Stimulated activated CD8-positive, alpha-beta memory T cell treated with anti-CD3 and anti-CD28 coated beads, Interleukin-12 subunit alpha, Interleukin-12 subunit beta, amount 100 ng/mL, for 24 hours (primary cell): ENCODE measurements around the gene CS.
"Not testable (repeated sequence)": the region's sequence is repeated elsewhere in the genome, so short reads cannot be mapped to it uniquely, and the experiment has no call there.

ENCODE experiments used
- DNase-seq: peaks from one replicate; pipeline ENCODE4 v3.0.0-alpha.2; 2020; ENCODE audit errors: extremely low read depth

CS gene

DNA sequence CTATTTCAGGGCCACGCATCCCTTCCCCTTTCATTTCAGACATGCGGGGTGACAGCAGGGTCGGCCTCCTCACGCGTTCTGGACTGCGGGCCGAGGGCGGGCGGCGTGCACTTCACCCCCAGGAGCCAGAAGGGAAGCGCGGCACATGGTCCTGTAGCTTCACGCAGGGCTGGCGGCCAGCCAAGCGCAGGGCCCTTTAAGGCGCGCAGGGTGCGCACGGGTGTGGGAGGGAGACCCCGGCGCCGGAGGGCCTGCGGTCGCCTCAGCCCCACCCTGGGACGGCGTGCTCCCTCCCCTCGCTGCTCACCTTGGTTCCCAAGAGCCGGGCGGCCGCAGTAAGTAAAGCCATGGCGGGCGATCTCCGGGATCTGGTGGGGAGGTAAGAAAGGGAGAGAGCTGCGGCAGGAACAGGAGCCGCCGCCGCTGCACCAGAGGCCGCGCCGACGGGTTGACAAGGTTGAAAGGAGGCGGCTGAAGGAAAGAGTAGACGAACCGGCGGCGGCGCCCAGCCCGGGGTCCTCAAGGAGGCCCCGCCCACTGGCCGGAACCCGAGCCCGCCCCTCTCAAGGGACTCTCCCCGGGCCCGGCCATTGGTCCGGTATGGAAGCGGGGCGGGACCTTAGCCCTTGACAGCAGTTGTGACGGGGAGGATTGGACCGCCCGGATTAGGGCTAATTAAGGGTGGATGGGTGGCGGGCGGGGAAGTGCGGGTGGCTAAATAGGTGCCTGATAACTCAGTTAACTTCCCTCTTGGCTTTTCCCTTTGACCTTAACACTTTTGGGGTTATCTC, at the start of gene CS:
Gene CS, minus strand, starts transcription at position 478 of the 791 bp plus-strand sequence. Its CDS starts 129 bp downstream, at position 349.
- DNase-seq, result peak; percentile 96

DNA sequence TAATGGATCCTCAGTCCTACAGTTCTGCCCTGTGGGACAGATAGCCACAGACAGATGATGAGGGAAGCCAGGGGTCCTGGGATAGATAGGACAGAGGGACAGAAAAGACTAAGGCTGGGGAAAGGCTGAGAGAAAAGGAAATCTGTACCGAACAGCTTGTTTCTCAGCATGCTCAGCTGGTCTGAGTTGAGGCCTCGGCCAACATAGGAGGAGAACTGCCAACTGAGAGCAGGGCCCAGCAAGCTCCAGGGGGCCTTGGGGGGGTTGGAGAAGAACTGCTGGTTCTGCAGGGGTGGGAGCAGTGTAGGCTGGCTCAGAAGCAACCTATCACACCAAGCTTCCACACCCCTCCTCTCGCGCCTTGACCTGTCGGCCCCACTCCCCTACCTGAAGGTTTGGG, 48.6 kb upstream of the CS start:
- no peak for DNase-seq

DNA sequence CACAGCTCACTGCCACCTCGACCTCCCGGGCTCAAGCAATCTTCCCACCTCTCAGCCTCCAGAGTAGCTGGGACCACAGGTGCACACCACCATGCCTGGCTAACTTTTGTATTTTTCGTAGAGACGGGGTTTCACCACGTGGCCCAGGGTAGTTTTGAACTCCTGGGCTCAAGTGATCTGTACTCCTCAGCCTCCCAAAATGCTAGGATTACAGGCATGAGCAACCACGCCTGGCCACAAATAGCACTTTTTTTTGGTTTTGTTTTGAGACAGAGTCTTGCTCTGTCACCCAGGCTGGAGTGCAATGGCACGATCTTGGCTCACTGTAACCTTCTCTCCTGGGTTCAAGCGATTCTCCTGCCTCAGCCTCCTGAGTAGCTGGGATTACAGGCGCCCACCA, 47.1 kb upstream of the CS start:
- not testable (repeated sequence) for DNase-seq

DNA sequence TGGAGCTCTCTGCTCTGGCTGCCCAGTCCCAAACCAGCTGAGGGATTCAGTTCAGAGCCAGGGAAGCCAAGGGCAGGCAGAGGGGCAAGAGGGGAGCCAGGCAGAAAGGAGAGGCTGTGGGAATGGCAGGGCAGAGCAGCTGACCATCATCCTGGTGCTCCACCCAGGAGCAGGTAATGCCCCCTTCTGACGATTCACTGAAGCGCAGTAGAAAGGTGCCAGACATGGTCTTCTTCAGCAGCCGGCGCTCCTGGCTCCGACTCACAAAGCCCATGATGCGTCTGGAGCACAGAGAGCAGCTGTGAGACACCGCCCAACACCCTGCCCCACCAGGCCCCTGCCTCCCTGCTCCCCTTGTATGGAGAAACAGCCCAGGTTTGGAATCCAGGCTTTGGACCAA, 46.5 kb upstream of the CS start:
- no peak for DNase-seq

DNA sequence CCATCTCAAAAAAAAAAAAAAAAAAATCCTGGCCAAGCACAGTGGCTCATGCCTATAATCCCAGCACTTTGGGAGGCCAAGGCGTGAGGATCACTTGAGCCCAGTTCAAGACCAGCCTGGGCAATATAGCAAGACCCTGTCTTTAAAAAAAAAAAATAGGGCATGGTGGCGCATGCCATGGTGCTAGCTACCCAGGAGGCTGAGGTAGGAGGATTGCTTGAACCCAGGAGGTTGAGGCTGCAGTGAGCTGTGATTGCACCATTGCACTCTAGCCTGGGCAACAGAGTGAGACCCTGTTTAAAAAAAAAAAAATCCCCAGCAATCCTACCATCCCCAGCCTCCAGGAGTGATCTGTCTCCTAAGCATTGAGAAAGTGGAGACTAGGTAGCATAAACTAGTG, 42.2 kb upstream of the CS start:
- not testable (repeated sequence) for DNase-seq

DNA sequence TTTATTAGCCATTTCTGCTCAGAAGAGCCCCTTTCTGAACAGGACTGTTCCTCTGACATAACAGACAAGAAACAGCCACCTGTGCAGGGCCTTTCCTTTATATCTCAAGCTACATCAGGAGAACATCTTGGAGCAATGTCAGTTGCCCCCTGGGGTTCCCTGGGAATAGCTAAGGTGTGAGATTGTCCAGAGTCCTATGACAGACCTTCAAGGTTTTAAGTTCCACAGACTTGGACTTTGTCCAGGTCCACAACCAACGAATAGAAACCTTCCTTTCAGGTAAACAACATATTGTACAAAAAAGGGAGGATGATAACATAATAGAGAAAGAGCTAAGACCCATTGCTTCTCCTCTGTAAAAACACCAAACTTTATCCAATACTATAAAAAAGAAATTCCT, 41.5 kb upstream of the CS start:
- DNase-seq, result no peak

DNA sequence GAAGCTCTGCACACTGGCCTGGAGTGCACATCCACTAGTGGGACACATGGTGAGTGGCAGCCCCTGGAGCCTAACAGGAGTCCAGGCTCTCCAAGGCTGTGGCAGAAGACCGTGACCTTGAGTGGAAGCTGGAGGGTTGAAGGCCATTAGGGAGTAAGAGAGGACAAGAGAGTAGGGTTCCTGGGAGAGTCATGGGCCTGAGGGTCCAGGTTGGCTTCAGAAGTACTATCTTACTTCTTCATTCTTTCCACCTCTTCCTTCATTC, 39.0 kb upstream of the CS start:
- DNase-seq, result no peak

DNA sequence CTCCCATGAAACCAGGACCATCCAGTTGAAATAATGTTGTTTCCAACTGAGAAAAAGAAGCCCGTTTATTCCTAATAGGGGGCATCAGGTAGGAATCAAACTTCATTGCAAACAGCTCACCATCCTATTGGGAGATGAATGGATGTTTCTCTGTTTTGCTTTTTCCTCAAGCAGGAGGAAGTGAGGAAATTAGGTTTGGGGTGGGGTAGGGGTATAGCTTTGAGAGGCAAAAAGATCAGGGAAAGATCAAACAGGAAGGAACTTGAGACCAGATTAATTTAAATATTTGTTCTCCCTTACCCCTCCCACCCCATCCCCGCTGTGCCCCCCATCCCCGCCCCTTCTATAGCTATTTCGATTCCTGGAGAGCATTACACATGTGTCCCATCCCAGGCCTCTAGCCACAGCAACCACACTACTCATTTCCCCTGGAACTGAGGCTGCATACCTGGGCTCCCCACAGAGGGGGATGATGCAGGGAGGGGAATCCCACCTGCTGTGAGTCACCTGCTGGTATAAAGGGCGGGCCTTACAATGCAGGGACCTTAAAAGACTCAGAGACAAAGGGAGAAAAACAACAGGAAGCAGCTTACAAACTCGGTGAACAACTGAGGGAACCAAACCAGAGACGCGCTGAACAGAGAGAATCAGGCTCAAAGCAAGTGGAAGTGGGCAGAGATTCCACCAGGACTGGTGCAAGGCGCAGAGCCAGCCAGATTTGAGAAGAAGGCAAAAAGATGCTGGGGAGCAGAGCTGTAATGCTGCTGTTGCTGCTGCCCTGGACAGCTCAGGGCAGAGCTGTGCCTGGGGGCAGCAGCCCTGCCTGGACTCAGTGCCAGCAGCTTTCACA, 38.4 kb upstream of the CS start, which contains the start of gene IL23A:
Gene IL23A, plus strand, starts transcription at position 577 of the 850 bp plus-strand sequence. Its CDS starts 161 bp downstream, at position 738.
- peak; percentile 76 for DNase-seq

DNA sequence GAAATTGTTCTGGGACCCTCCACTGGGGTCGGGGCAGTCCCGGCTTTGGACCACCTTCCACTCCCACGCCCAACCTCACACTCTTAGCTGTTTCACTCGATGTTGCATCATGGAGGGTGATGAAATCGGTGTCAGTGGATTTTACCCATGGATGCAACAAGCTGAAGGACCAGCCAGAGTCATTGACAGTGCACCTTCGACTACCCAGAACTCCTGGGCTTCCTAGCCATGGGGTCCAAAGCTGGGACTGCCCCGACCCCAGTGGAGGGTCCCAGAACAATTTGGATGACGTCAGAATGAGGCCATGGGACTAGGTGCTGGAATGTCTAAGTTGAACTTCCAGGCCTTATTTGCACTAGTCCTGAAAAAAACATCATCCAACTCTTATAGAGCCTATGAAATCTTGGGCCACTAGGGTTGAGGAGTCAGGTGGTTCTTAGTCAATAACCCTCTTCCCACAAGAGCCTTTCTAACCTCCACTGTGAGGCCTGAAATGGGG, 37.7 kb upstream of the CS start:
- DNase-seq, result no peak

DNA sequence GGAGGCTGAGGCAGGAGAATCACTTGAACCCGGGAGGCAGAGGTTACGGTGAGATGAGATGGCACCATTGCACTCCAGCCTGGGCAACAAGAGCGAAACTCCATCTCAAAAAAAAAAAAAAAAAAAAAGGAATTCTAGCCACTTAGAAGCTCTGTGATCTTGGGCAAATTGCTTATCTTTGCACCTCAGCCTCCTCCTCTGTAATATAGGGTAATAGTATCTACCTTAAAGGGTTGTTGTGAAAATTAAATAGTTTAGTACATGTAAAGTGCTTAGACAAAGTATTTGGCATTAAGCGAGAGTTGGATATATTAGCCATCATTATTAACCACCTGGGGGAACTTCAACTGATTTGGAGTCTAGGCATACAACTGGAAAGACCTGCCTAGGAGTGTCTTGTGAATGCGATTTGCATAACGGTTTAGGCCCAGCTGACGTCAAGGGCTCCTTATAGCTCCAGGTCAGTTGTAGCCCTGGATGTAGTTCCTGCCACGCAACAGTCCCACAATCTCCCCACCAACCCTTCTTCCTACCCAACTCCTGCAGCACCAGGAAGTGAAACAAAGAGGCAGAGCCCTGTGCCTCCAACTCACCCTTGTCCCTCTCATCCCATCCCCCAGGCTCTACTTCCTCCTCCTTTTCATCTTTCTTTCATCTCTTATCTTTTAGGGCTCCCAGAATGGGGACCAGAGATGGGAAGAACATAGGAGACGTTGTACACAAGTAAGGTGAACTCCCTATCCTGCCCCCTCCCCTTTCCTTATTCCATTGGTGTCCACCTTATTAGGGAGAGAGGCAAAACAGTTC, 36.4 kb upstream of the CS start:
- DNase-seq, result no peak

DNA sequence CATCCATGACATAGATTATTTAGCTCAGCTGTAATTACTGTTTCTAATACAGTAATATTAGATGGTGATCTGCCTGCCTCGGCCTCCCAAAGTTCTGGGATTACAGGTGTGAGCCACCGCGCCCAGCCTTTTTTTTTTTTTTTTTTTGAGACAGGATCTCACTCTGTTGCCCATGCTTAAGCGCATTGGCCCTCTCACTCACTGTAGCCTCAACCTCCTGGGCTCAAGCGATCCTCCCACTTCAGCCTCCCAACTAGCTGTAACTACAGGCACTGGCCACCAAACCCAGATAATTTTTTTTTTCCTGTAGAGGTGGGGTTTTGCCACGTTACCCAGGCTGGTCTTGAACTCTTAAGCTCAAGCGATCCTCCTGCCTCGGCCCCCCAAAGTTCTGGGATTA, 35.4 kb upstream of the CS start:
- not testable (repeated sequence) for DNase-seq

DNA sequence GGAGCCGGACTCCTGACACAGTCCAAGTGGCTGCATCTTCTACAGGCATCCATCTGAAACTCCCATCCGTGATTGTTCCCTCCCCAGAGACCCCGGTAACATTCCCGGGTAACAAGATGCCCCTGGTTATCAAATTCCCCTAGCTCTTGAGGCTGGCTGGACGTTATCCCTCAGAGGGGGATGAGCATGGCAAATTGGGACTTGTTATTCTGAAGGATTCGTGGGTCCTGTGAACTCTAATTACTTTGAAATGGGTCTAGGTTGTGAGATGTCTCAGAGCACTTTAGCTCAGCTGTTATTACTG, 34.3 kb upstream of the CS start:
- no peak for DNase-seq

DNA sequence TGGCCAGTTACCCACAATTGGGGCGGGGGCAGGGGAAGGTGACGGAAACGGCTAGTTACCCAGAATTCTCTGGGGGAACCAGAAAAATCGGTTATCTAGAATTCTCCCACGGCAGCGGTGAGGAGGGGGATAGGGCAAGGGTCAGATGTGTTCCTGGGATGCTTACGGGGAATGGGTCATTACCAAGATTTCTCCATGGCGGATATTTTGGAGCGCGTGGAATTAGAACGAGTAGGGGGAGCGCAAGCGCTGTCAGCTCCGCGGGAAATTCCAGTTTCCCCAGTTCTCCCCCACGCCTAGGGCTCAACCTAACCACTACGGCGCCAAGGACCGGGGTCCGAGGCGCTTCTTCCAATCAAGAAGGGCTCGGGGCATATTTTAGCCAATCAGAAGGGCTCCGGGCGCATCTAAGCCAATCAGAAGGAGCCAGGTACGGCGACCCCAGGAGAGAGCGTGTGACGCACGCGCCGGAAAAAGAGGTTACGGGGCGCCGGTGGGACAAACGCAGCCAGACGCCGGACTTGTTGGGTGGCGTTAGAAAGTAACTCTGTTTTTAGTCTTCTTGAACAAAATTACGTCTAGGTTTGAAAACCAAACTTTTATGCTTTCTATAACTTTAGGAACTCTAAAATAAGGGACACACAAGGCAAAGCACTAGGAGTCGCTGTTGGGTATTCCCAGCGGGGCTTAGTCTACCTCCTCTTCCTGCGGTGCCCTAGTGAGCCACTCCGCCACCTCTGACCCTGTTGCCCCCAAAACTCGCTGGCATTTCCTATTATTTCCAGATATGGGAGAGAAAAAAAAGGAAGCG, 33.8 kb upstream of the CS start, which contains the start of gene PAN2:
Gene PAN2, minus strand, starts transcription at position 322 of the 811 bp plus-strand sequence. CDS start 906 bp downstream, outside the sequence.
- DNase-seq, result peak; percentile 83

DNA sequence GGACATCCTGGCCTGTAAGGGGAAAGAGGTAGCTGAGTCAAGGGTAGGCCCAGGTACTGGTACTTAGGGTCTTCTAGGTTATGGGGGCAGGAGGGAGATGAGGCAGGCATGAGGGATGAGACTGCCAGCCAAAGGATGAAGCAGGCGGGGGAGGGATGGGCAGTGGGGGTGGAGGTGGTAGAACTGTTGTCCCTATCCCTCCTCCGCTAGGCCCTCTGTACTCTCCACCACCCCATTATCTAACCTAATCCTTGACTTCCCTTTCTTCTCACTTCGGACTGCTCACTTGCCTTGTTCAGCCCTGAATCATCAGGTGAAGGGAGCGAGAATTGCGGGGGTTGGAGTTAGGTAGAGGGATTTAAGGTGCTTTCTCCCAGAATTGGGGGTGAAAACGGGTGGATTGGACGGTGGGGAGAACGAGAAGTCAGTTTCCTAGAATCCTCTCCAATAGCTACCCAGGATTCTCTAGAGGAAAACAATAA, 33.1 kb upstream of the CS start:
- DNase-seq, result no peak

DNA sequence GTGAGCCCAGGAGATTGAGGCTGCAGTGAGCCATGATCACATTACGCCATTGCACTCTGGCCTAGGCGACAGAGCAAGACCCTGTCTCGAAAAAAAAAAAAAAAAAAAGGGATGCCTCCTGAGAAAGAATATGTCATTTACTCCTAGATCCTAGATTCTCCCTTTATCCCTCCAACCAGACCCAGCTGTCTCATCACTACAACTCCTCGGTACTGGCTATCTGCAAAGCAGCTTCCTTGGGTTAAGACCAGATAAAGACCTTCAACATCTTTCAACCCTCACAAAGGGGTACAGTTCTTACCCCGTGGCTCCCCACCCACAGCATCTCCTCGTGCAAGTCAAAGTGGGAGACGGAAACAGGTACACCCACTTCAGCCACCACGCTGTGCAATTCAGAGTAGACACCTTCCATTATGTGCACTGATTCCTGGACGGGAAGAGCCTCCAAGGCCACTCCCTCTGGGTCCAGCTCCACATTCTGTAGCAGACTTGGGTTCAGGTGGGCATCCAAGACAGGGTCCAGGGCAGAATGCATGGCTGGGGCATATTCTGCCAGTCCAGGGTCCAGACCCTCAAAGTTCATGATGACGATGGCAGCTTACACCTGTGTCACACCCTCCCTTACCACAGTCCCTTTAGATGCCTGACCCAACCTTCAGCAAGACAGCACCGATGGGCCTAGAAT, 32.5 kb upstream of the CS start:
- no peak for DNase-seq

DNA sequence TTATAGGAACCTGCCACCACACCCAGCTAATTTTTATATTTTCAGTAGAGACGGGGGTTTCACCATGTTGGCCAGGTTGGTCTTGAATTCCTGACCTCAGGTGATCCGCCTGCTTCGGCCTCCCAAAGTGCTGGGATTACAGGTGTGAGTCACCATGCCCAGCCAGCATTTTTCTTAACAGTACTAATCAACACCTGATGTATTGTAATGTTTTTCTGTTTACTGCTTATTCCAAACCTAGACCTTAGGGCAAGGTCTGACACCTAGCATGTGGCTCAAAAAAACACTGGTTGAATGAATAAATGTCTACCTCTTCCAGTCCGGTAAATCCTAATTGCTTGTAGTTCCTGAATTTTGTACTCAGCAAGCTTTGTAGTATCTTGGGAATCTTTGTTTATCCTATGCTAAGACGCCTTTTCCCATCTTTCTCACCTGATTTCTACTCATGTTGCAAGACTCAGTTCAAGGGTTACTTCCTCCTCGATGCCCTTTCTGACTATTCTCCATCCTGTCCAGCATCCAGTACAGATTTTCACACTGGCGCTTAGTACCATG, 30.9 kb upstream of the CS start:
- no peak for DNase-seq

DNA sequence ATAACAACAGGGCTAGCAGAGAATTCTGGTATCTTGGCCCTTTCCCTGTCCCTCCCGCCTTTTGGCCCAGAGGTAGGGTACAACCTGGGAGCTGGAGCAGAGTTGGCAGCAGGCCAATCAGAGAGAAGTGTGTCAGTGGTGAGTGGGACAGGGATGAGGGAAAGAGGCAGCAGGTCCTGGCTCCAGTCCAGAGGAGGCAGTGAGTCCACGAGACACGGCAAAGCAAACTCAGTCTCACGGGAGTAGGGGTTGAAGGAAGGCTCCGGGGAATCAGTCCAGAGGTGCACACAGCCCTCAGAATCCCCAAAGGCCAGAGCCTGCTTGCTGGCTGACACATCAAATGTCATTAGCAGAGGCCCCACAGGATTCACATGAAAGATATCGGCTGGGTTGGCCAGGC, 26.4 kb upstream of the CS start:
- DNase-seq, result no peak

DNA sequence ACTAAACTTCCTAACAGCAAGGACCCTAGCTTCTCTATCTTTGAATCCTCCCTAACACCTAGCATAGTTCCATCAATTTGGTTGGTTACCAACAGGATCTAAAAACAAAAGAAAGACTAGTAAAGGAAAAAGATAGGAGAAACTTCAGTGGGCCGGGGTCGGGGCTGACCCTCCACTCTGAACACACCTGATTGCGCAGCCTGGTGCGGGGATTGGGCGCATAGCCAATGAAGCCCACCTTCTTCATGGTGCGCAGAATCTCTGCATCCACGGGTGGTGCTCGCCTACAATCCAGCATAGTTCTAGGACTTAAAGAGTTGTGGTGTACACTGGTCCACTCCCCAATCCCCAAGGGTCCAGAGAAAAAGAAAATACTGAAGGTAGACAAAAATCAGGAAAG, 26.0 kb upstream of the CS start:
- no peak for DNase-seq

DNA sequence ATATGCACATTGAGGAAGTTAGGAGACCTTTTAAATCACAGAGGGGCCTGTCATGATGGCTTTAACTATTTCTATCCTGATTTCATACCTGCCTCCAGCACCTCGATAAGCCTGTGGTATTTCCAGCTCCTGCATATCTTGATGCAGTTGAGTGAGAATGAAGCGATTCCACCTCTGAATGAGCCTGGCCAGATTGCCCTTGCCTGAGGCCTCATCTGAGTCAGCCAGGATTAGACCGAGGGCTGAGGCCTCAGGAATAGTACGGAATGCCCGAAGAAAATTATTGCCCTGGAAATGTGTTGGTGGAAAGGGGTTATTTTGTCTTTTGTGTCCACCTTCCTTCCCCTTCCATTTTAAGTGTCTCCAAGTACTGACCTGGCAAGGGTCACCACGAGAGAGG, 24.1 kb upstream of the CS start:
- DNase-seq, result no peak

DNA sequence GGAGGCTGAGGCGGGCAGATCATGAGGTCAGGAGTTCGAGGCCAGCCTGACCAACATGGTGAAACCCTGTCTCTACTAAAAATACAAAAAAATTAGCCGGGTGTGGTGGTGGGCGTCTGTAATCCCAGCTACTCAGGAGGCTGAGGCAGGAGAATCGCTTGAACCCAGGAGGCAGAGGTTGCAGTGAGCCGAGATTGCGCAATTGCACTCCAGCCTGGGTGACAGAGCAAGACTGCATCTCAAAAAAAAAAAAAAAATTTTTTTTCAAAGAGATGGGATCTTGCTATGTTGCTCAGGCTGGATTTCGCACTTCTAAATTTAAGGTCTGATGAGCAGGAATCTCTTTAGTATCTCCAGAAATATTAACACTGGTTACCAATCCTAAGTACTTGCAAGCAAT, 21.5 kb upstream of the CS start:
- not testable (repeated sequence) for DNase-seq
